Mesothelial cell of epicardium (in vitro differentiated cells): Measurements from ENCODE around the gene HIVEP3. TPM values are rescaled to one million over a fixed set of nuclear protein-coding genes. Genes with fewer than 3 reads are reported as not detected.
"Not testable (repeated sequence)": the region's sequence is repeated elsewhere in the genome, so short reads cannot be mapped to it uniquely, and the experiment has no call there.

ENCODE experiments used
- DNase-seq, 2 experiments: peaks; one replicate each; pipeline ENCODE4 v3.0.0; 2021; ENCODE audit warnings: low spot score in 2 of 2; ENCODE audit not compliant: unreplicated experiment in 2 of 2
- H3K27ac Mint-ChIP-seq: 2 replicates; pipeline ENCODE4 v1.8.0; 2021; ENCODE audit warnings: mixed read lengths
- H3K27me3 Mint-ChIP-seq: 2 replicates; pipeline ENCODE4 v1.8.0; 2021; ENCODE audit warnings: low read depth, mixed read lengths
- H3K36me3 Mint-ChIP-seq: 2 replicates; pipeline ENCODE4 v1.8.0; 2021; ENCODE audit warnings: mixed read lengths
- H3K4me1 Mint-ChIP-seq: 2 replicates; pipeline ENCODE4 v1.8.0; 2021; ENCODE audit warnings: mixed read lengths
- H3K4me3 Mint-ChIP-seq: 2 replicates; pipeline ENCODE4 v1.8.0; 2021; ENCODE audit warnings: mild to moderate bottlenecking, moderate library complexity, mixed read lengths
- H3K9me3 Mint-ChIP-seq: 2 replicates; pipeline ENCODE4 v1.8.0; 2021; ENCODE audit warnings: mixed read lengths
- CTCF ChIP-seq: fragments of 200-600 bp; sonication (generic); IDR thresholded peaks from one replicate; pipeline ENCODE4 v1.5.0; 2021; ENCODE audit warnings: antibody characterized with exemption; ENCODE audit not compliant: unreplicated experiment
- total RNA-seq: library from RNA; stranded (reverse); gene quantifications from 3 replicates; pipeline ENCODE4 v1.2.1, GENCODE V29; 2021

The HIVEP3 gene
- total RNA-seq, 1 donor from 2014 or later: 8.9 TPM

- TF ChIP-seq CTCF: no peak
- DNase-seq: no peak
- peaks cover 31% of the 10 kb centered on the region for H3K9me3 Mint-ChIP-seq
- peaks cover 23% of the 10 kb centered on the region for H3K27me3 Mint-ChIP-seq
- H3K4me3 Mint-ChIP-seq: no peak overlapping the region
- no peak overlapping the region for H3K27ac Mint-ChIP-seq
- no peaks in the 10 kb centered on the region for H3K4me1 Mint-ChIP-seq
- no peaks in the 10 kb centered on the region for H3K36me3 Mint-ChIP-seq
Measured at GRCh38 chr1:41933106-41933505, 14.4 kb upstream of the HIVEP3 start.

GRCh38 chr1:41931578-41931977, 12.9 kb upstream of the HIVEP3 start:
- DNase-seq: no peak
- no peak overlapping the region for H3K27ac Mint-ChIP-seq
- no peak overlapping the region for H3K4me3 Mint-ChIP-seq
- H3K4me1 Mint-ChIP-seq: no peaks in the 10 kb centered on the region
- peaks cover 28% of the 10 kb centered on the region for H3K9me3 Mint-ChIP-seq
- H3K27me3 Mint-ChIP-seq: peaks cover 26% of the 10 kb centered on the region
- H3K36me3 Mint-ChIP-seq: no peaks in the 10 kb centered on the region
- TF ChIP-seq CTCF: no peak

GRCh38 chr1:41927118-41927517, 8.4 kb upstream of the HIVEP3 start:
- no peak for TF ChIP-seq CTCF
- H3K27me3 Mint-ChIP-seq: peaks cover 17% of the 10 kb centered on the region
- no peak overlapping the region for H3K27ac Mint-ChIP-seq
- H3K36me3 Mint-ChIP-seq: no peaks in the 10 kb centered on the region
- no peaks in the 10 kb centered on the region for H3K4me1 Mint-ChIP-seq
- DNase-seq: no peak
- H3K9me3 Mint-ChIP-seq: peaks cover 15% of the 10 kb centered on the region
- no peak overlapping the region for H3K4me3 Mint-ChIP-seq

GRCh38 chr1:41925712-41926111, 7.0 kb upstream of the HIVEP3 start:
- Mint-ChIP-seq H3K4me3 (no peak overlapping the region), H3K9me3 (peaks cover 15% of the 10 kb centered on the region), H3K4me1 (no peaks in the 10 kb centered on the region), H3K27ac (no peak overlapping the region), H3K27me3 (peaks cover 8% of the 10 kb centered on the region), H3K36me3 (no peaks in the 10 kb centered on the region)
- no peak for DNase-seq
- no peak for TF ChIP-seq CTCF

- Mint-ChIP-seq H3K27me3 (peaks cover 3% of the 10 kb centered on the region), H3K27ac (no peak overlapping the region), H3K4me1 (peaks cover 4% of the 10 kb centered on the region), H3K4me3 (no peak overlapping the region), H3K9me3 (peaks cover 13% of the 10 kb centered on the region), H3K36me3 (no peaks in the 10 kb centered on the region)
- TF ChIP-seq CTCF: no peak
- DNase-seq: no peak
Measured at GRCh38 chr1:41924911-41925310, 6.2 kb upstream of the HIVEP3 start.

- not testable (repeated sequence) for DNase-seq, H3K4me3 Mint-ChIP-seq, H3K36me3 Mint-ChIP-seq, H3K27ac Mint-ChIP-seq, H3K27me3 Mint-ChIP-seq, H3K9me3 Mint-ChIP-seq
- peaks cover 32% of the 10 kb centered on the region for H3K4me1 Mint-ChIP-seq
Measured at GRCh38 chr1:41921271-41921670, 2.5 kb upstream of the HIVEP3 start.
